MM.1S (cell line): ENCODE measurements around the gene TCF12.

Source experiments
- CTCF ChIP-seq: fragments of 300-600 bp; sonication (generic); IDR thresholded peaks from 2 replicates; pipeline ENCODE4 v1.5.1; 2016; ENCODE audit warnings: antibody characterized with exemption, low read length, mixed read lengths
- EZH2 ChIP-seq: fragments of 300-600 bp; sonication (generic); optimal IDR thresholded peaks from 2 replicates; pipeline ENCODE3; 2017; ENCODE audit warnings: low read depth, mild to moderate bottlenecking, antibody characterized with exemption, low read length, mixed read lengths
- EZH2phosphoT487 ChIP-seq: fragments of 300-600 bp; sonication (generic); IDR thresholded peaks from 2 replicates; pipeline ENCODE4 v1.6.1; 2018; ENCODE audit warnings: antibody characterized with exemption, low read length

GRCh38 chr15:57196865-57197264 lies 278.4 kb downstream of the TCF12 start:
- TF ChIP-seq CTCF (no peak), EZH2 (no peak), EZH2phosphoT487 (no peak)
